Stimulated activated CD4-positive, alpha-beta T cell treated with anti-CD3 and anti-CD28 coated beads, Interleukin-12 subunit alpha, Interleukin-12 subunit beta, amount 100 ng/mL, for 48 hours (primary cell): ENCODE measurements around the gene IGF2BP1.
"Not testable (repeated sequence)": the region's sequence is repeated elsewhere in the genome, so short reads cannot be mapped to it uniquely, and the experiment has no call there.

ENCODE experiments used
- DNase-seq, 3 donors: peaks; one replicate each; pipeline ENCODE4 v3.0.0-alpha.2; 2020; ENCODE audit warnings: low read depth in 2 of 3, low spot score in 1 of 3

Gene IGF2BP1

GRCh38 chr17:49090878-49091594 lies 93.9 kb downstream of the IGF2BP1 start:
- no peak for DNase-seq

GRCh38 chr17:49093131-49093530 lies 95.9 kb downstream of the IGF2BP1 start:
- DNase-seq = no peak

- no peak for DNase-seq
Measured at GRCh38 chr17:49100601-49101000, 103.4 kb downstream of the IGF2BP1 start.

GRCh38 chr17:49101054-49101534 lies 103.9 kb downstream of the IGF2BP1 start:
- no peak for DNase-seq

GRCh38 chr17:49103360-49103759 lies 106.2 kb downstream of the IGF2BP1 start:
- DNase-seq = not testable (repeated sequence)

GRCh38 chr17:49104511-49105074 lies 107.4 kb downstream of the IGF2BP1 start:
- DNase-seq = no peak
